Esophagus muscularis mucosa (tissue), 4 donors: Measurements from ENCODE around the gene SLC25A18.

Experiments used
- CTCF ChIP-seq, 3 experiments: fragments of 200-600 bp in 2 of 3; fragments of 450-650 bp in 1 of 3; sonication (generic) in 2 of 3; IDR thresholded peaks; one replicate each; pipeline ENCODE4 v1.5.1; 2017 to 2019; ENCODE audit warnings: antibody characterized with exemption in 3 of 3, mild to moderate bottlenecking in 2 of 3, moderate library complexity in 1 of 3
- EP300 ChIP-seq: sonication (generic); formaldehyde crosslinking; IDR thresholded peaks from one replicate; pipeline ENCODE4 v1.6.1; 2017; ENCODE audit warnings: antibody characterized with exemption
- POLR2A ChIP-seq: fragments of 450-650 bp; IDR thresholded peaks from one replicate; pipeline ENCODE4 v1.6.1; 2017; ENCODE audit warnings: antibody characterized with exemption, moderate library complexity, mild to moderate bottlenecking, low read depth
- POLR2AphosphoS5 ChIP-seq, 2 donors: sonication (generic); formaldehyde crosslinking; IDR thresholded peaks; one replicate each; pipeline ENCODE4 v1.6.1; 2017; ENCODE audit warnings: antibody characterized with exemption in 2 of 2

- TF ChIP-seq EP300 (no peak), CTCF (IDR thresholded peaks at IDR 0.05) (no peak), POLR2A (no peak), POLR2AphosphoS5 (IDR thresholded peaks at IDR 0.05) (no peak)
These were observed 26.1 kb upstream of the SLC25A18 start for GRCh38 chr22:17537155-17537554.
